Left ventricle myocardium inferior (tissue), 1 donor: ENCODE data around the gene CEP128. TPM values are rescaled to one million over a fixed set of nuclear protein-coding genes. Genes with fewer than 3 reads are reported as not detected.

Experiments
- DNase-seq: peaks from one replicate; pipeline ENCODE4 v3.0.0-alpha.2; 2020
- H3K27ac ChIP-seq: fragments of 200-600 bp; replicated peaks from 2 replicates; pipeline ENCODE4 v1.8.0; 2021
- H3K27me3 ChIP-seq: fragments of 200-600 bp; 2 replicates; pipeline ENCODE4 v1.8.0; 2021; ENCODE audit warnings: low read depth
- H3K36me3 ChIP-seq: fragments of 200-600 bp; 2 replicates; pipeline ENCODE4 v1.8.0; 2021
- H3K4me1 ChIP-seq: fragments of 200-600 bp; 2 replicates; pipeline ENCODE4 v1.8.0; 2021
- H3K4me3 ChIP-seq: fragments of 200-600 bp; 2 replicates; pipeline ENCODE4 v1.8.0; 2021; ENCODE audit warnings: mild to moderate bottlenecking, moderate library complexity
- H3K9me3 ChIP-seq: fragments of 200-600 bp; replicated peaks from 2 replicates; pipeline ENCODE4 v1.8.0; 2021
- CTCF ChIP-seq: fragments of 200-600 bp; IDR thresholded peaks from 2 replicates; pipeline ENCODE4 v1.8.0; 2021; ENCODE audit warnings: antibody characterized with exemption, mild to moderate bottlenecking, borderline replicate concordance
- intact Hi-C: fragments of 100-400 bp; cut with micrococcal nuclease; formaldehyde crosslinking; loops from one replicate; pipeline ENCODE4 v1.11.0; 2022
- total RNA-seq: library from RNA; stranded (reverse); fragmentation: NEBNext Ultra II Directional; extraction: Animal tissue kit (Norgen Biotek cat#: 25700); gene quantifications from one replicate; pipeline ENCODE4 v1.2.1, GENCODE V29; 2021
- donor health status: DM: no; HTN: yes; CAD: no; lungs with severe emphysema.

The CEP128 gene
- total RNA-seq, 1 donor from 2014 or later: 2.3 TPM

GRCh38 chr14:80663541-80663940, 278.0 kb downstream of the CEP128 start:
- TF ChIP-seq CTCF: no peak
- no peak for DNase-seq
- no peaks in the 10 kb centered on the region for H3K36me3 ChIP-seq

GRCh38 chr14:80659783-80660182, 281.8 kb downstream of the CEP128 start:
- Histone ChIP-seq H3K27me3 (no peaks in the 10 kb centered on the region), H3K27ac (no peak overlapping the region), H3K36me3 (no peaks in the 10 kb centered on the region), H3K4me1 (no peaks in the 10 kb centered on the region), H3K4me3 (no peak overlapping the region), H3K9me3 (no peaks in the 10 kb centered on the region)
- intact Hi-C loops: no loop called here
- no peak for TF ChIP-seq CTCF
- no peak for DNase-seq

More at GRCh38 chr14:80663541-80663940, 278.0 kb downstream of the CEP128 start:
- Histone ChIP-seq H3K4me3 (no peak overlapping the region), H3K27ac (no peak overlapping the region), H3K4me1 (no peaks in the 10 kb centered on the region), H3K27me3 (no peaks in the 10 kb centered on the region), H3K9me3 (peaks cover 2% of the 10 kb centered on the region)
- intact Hi-C loops: no loop called here

GRCh38 chr14:80658733-80659132, 282.8 kb downstream of the CEP128 start:
- Histone ChIP-seq H3K27me3 (no peaks in the 10 kb centered on the region), H3K36me3 (no peaks in the 10 kb centered on the region), H3K4me3 (no peak overlapping the region), H3K4me1 (no peaks in the 10 kb centered on the region), H3K27ac (no peak overlapping the region), H3K9me3 (no peaks in the 10 kb centered on the region)
- no peak for TF ChIP-seq CTCF
- intact Hi-C loops: no loop called here
- no peak for DNase-seq

GRCh38 chr14:80658155-80658554, 283.4 kb downstream of the CEP128 start:
- intact Hi-C loops: no loop called here
- H3K27me3 ChIP-seq: no peaks in the 10 kb centered on the region
- H3K9me3 ChIP-seq: no peaks in the 10 kb centered on the region
- no peak overlapping the region for H3K4me3 ChIP-seq
- no peaks in the 10 kb centered on the region for H3K4me1 ChIP-seq
- H3K36me3 ChIP-seq: no peaks in the 10 kb centered on the region
- H3K27ac ChIP-seq: no peak overlapping the region
- no peak for DNase-seq
- TF ChIP-seq CTCF: no peak

DNA sequence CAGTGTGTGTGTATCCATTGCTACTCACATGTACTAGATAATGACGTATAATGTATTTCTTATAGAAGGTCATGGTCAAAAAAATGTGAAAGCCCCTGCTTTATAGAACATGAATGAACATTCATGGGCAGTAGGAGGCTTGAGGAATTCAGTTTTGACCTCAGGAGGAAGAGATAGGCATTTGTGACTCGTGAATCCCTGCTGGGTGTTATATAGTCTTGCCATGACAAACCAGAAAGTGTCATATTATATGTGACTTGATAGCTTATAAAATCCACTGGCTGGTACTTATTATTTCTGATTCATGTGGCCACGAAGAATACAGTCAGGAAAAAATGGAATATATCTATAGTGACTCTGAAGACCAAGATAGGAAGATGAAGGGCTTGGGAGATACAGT, 287.6 kb downstream of the CEP128 start:
- TF ChIP-seq CTCF: no peak

More for the DNA sequence above, 287.6 kb downstream of the CEP128 start:
- no peak overlapping the region for H3K27ac ChIP-seq
- H3K36me3 ChIP-seq: no peaks in the 10 kb centered on the region
- H3K9me3 ChIP-seq: peaks cover 28% of the 10 kb centered on the region
- H3K4me3 ChIP-seq: no peak overlapping the region
- no peaks in the 10 kb centered on the region for H3K4me1 ChIP-seq
- no peaks in the 10 kb centered on the region for H3K27me3 ChIP-seq
- DNase-seq: no peak
- intact Hi-C loops: no loop called here
